Measurements from ENCODE around the gene PTCH2. TPM values are rescaled to one million over a fixed set of nuclear protein-coding genes. Genes with fewer than 3 reads are reported as not detected.

Gene PTCH2
- total RNA-seq, 1 donor from 2014 or later, result 1.0 TPM

GRCh38 chr1:44780583-44781121 is 62.4 kb downstream of the PTCH2 start:
- intact Hi-C loops (cut with DNase I), result no loop called here
- peaks cover 55% of the 10 kb centered on the region for H3K36me3 ChIP-seq
- no peak for TF ChIP-seq CTCF (IDR thresholded peaks at IDR 0.05)
- ATAC-seq (no peak), DNase-seq (no peak)
- H3K4me1 ChIP-seq, result peaks cover 47% of the 10 kb centered on the region
- no peak overlapping the region for H3K27ac ChIP-seq
- H3K4me3 ChIP-seq, result no peak overlapping the region
- no peaks in the 10 kb centered on the region for H3K27me3 ChIP-seq (ENCODE audit: low read depth)
- H3K9me3 ChIP-seq, result no peaks in the 10 kb centered on the region

GRCh38 chr1:44778705-44779576 is 64.1 kb downstream of the PTCH2 start:
- Histone ChIP-seq H3K27ac (no peak overlapping the region), H3K4me1 (peaks cover 38% of the 10 kb centered on the region), H3K9me3 (no peaks in the 10 kb centered on the region), H3K27me3 (ENCODE audit: low read depth) (no peaks in the 10 kb centered on the region), H3K4me3 (no peak overlapping the region), H3K36me3 (peaks cover 55% of the 10 kb centered on the region)
- intact Hi-C loops (cut with DNase I), result no loop called here
- no peak for ATAC-seq
- no peak for TF ChIP-seq CTCF (IDR thresholded peaks at IDR 0.05)
- DNase-seq, result no peak

GRCh38 chr1:44777969-44778635 is 65.0 kb downstream of the PTCH2 start:
- Histone ChIP-seq H3K36me3 (peaks cover 55% of the 10 kb centered on the region), H3K27ac (no peak overlapping the region), H3K4me1 (peaks cover 29% of the 10 kb centered on the region), H3K27me3 (ENCODE audit: low read depth) (no peaks in the 10 kb centered on the region), H3K9me3 (no peaks in the 10 kb centered on the region), H3K4me3 (no peak overlapping the region)
- ATAC-seq, result no peak
- no peak for DNase-seq
- no peak for TF ChIP-seq CTCF (IDR thresholded peaks at IDR 0.05)
- intact Hi-C loops (cut with DNase I), result no loop called here

- Histone ChIP-seq H3K27ac (no peak overlapping the region), H3K27me3 (ENCODE audit: low read depth) (no peaks in the 10 kb centered on the region), H3K4me3 (no peak overlapping the region), H3K9me3 (no peaks in the 10 kb centered on the region), H3K36me3 (peaks cover 55% of the 10 kb centered on the region), H3K4me1 (peaks cover 29% of the 10 kb centered on the region)
- DNase-seq, result no peak
- intact Hi-C loops (cut with DNase I), result no loop called here
- TF ChIP-seq CTCF (IDR thresholded peaks at IDR 0.05), result no peak
- ATAC-seq, result no peak
Measured at GRCh38 chr1:44777547-44777946, 65.5 kb downstream of the PTCH2 start.

GRCh38 chr1:44776730-44777068 is 66.4 kb downstream of the PTCH2 start:
- no peak for DNase-seq
- Histone ChIP-seq H3K4me3 (peak overlapping the region; percentile 97), H3K27ac (peak overlapping the region; percentile 98), H3K27me3 (ENCODE audit: low read depth) (no peaks in the 10 kb centered on the region), H3K4me1 (peaks cover 29% of the 10 kb centered on the region), H3K36me3 (peaks cover 55% of the 10 kb centered on the region), H3K9me3 (no peaks in the 10 kb centered on the region)
- intact Hi-C loops (cut with DNase I), result no loop called here
- TF ChIP-seq CTCF (IDR thresholded peaks at IDR 0.05), result no peak
- no peak for ATAC-seq
